Skin epidermis (tissue), 12 donors: ENCODE data around the gene RCHY1.
A peak's percentile ranks its signal among the peaks of the same experiment; 100 is the strongest.
"Not testable (repeated sequence)": the region's sequence is repeated elsewhere in the genome, so short reads cannot be mapped to it uniquely, and the experiment has no call there.

ENCODE experiments used
- H3K27ac ChIP-seq, 21 experiments: fragments of 200-600 bp; sonication (generic) in 11 of 21; one replicate each; pipeline ENCODE4 v1.5.0; 2020; ENCODE audit warnings: mild to moderate bottlenecking in 3 of 21, inconsistent platforms in 2 of 21, moderate library complexity in 2 of 21
- H3K4me3 ChIP-seq, 7 experiments: fragments of 200-600 bp; sonication (generic) in 2 of 7; one replicate each; pipeline ENCODE4 v1.5.0; 2020; ENCODE audit warnings: inconsistent platforms in 2 of 7, mild to moderate bottlenecking in 2 of 7, moderate library complexity in 1 of 7

Gene RCHY1

DNA sequence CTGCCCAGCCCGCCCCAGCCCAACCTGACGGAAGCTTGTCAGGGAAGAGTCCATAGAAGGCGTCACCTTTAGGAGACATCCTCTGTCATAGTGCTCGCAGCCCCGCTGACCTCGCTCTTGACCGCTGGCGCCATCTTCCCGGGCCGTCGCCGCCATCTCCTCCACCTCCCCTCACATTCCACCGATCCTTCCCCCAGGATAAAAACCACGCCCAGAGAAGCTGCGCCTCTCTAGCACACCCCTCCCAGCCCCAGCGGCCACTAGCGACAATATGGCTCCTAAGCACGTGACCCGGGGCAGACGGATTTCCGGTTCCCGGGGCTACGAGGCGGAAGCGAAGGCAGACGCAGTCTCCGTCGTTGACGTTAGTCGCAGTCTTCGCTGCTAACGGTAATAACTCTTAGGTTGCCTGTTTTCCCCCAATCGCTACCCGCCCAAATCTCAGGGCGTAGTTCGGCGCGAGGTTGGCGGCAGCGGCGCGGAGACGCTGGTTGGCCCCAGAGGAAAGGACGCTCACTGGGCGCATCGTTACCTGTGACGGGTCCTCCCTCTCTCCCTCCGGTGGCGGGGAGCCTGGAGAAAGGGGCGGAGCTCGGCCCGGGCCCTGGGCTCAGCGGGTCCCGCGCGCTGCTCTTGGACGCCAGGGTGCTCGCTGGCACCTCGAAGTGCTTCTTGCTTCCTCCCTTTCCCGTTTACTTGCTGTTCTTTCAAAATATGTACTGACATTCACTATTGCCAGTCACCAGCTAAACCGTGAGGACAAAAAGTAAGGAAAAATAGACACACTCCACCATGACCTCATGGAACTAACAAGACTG lies at the start of gene RCHY1, which contains the start of gene THAP6:
RCHY1 (minus strand) TSS at position 273 of the 818 bp plus-strand sequence; CDS start at position 156, 117 bp downstream.
THAP6 (plus strand) TSS at position 343 of the 818 bp plus-strand sequence. CDS start 980 bp downstream, outside the sequence.
- H3K27ac ChIP-seq: peak within 1 kb of the TSS; percentile 60 to 99 (median 93)

DNA sequence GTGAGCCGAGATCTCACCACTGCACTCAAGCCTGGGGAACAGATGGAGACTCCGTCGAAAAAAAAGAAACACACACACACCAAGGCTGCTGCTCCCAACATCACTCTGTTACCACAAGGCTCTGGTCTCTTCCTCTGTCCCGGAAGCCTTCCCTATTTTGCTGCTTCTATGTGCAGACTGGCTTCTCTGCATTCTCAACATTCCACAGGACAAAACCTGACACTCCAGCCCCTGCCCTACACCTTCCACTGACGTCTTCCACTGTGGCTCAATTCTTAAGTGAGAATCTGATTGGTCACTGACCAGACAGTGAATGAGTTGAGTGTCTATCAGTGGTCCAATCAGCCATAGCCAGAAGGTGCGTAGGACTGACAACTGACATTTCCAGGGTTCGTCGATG lies 47.6 kb upstream of the RCHY1 start:
- Histone ChIP-seq H3K4me3 (no peak overlapping the region), H3K27ac (no peak overlapping the region)

More for the DNA sequence above, at the start of gene RCHY1, which contains the start of gene THAP6:
- H3K4me3 ChIP-seq: peak within 1 kb of the TSS; percentile 44 to 83 (median 74)

- H3K4me3 ChIP-seq: no peak overlapping the region
Measured at GRCh38 chr4:75557696-75558095, 43.5 kb upstream of the RCHY1 start.

GRCh38 chr4:75555294-75556164 lies 41.3 kb upstream of the RCHY1 start, which contains the start of gene ODAPH:
Gene ODAPH (plus strand): TSS chr4:75556066. CDS start chr4:75556083, 17 bp downstream.
- H3K4me3 ChIP-seq: no peak within 1 kb of the TSS
- no peak within 1 kb of the TSS for H3K27ac ChIP-seq

More at GRCh38 chr4:75557696-75558095, 43.5 kb upstream of the RCHY1 start:
- no peak overlapping the region for H3K27ac ChIP-seq

GRCh38 chr4:75552452-75552851 lies 38.2 kb upstream of the RCHY1 start:
- no peak overlapping the region for H3K27ac ChIP-seq
- no peak overlapping the region for H3K4me3 ChIP-seq

GRCh38 chr4:75549019-75549418 lies 34.8 kb upstream of the RCHY1 start:
- H3K27ac ChIP-seq: no peak overlapping the region

GRCh38 chr4:75547647-75548387 lies 33.6 kb upstream of the RCHY1 start:
- Histone ChIP-seq H3K4me3 (no peak overlapping the region), H3K27ac (no peak overlapping the region)

More at GRCh38 chr4:75549019-75549418, 34.8 kb upstream of the RCHY1 start:
- H3K4me3 ChIP-seq: no peak overlapping the region

GRCh38 chr4:75545526-75545925 lies 31.3 kb upstream of the RCHY1 start:
- peak overlapping the region in 5 of 21 experiments; percentile 10 to 71 (median 37) for H3K27ac ChIP-seq
- H3K4me3 ChIP-seq: no peak overlapping the region

DNA sequence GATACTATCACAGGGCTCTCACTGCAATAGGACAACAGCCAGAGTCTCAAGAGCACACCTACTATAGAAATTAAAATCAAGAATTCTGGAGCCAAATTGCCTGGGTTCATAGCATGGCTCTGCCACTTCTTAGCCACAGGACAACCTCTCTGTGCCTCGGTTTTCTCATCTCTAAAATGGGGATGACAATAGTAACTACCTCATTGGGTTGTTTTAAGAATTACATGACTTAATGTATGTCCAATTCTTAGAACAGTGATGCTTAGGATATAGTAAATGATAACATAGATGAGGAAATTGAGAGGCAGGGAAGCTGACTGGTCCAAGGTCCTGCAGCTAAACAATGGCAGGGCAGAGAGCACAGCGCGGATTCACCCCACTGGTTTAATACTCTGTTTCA lies 30.7 kb upstream of the RCHY1 start:
- H3K27ac ChIP-seq: no peak overlapping the region
- no peak overlapping the region for H3K4me3 ChIP-seq

DNA sequence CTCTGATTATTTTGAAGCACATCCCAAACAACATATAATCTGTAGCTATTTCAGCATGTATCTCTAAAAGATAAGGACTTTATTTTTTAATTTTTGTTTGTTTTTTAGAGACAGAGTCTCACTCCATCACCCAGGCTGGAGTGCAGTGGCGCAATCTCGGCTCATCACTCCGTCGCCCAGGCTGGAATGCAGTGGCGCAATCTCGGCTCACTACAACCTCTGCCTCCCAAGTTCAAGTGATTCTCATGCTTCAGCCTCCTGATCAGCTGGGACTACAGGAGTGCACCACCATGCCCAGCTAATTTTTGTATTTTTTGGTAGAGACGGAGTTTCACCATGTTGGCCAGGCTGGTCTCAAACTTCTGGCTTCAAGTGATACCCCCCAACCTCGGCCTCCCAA lies 30.0 kb upstream of the RCHY1 start:
- H3K4me3 ChIP-seq, H3K27ac ChIP-seq: not testable (repeated sequence)

- Histone ChIP-seq H3K27ac (peak overlapping the region in 2 of 21 experiments; percentile 41 to 74), H3K4me3 (no peak overlapping the region)
Measured at GRCh38 chr4:75542824-75543223, 28.6 kb upstream of the RCHY1 start.

GRCh38 chr4:75537308-75537707 lies 23.1 kb upstream of the RCHY1 start:
- H3K4me3 ChIP-seq: not testable (repeated sequence)

GRCh38 chr4:75533926-75534325 lies 19.7 kb upstream of the RCHY1 start:
- H3K27ac ChIP-seq, H3K4me3 ChIP-seq: not testable (repeated sequence)

More at GRCh38 chr4:75537308-75537707, 23.1 kb upstream of the RCHY1 start:
- not testable (repeated sequence) for H3K27ac ChIP-seq

GRCh38 chr4:75533339-75533887 lies 19.2 kb upstream of the RCHY1 start:
- H3K27ac ChIP-seq, H3K4me3 ChIP-seq: not testable (repeated sequence)

GRCh38 chr4:75531536-75532143 lies 17.4 kb upstream of the RCHY1 start:
- H3K4me3 ChIP-seq: not testable (repeated sequence)

DNA sequence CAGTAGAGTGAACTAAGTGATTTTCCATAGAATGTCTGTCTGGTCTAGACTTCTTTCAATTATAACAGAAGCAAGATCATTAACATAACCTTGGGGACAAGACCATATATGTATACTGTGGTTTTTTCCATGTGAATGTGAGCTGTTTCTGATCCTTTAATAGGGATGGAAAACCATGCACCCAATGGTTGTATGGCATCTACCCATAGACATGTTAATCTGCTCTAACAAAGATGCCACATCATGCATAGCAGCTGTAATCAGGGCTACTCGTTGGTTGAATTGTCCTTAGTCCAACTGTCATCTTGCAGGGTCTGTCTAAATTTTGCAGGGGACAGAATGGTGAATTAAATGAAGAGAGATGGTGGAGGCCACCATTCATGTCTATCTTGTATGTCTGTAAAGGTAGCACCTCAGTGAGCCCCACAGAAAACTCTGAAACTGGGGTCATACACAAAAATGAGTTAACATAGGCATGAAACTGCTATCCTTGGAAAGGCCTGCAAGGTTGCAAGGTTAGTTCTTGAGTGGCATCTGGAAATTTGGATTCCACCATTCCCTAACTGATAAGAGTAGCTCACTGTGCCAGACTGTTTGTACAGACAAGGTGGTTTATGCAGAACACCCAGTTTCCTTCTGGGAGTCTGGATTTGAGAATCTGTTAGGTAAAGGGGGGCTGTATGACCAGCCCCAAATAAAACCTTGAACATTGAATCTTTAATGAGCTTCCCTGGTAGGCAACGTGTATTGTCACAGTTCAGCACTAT lies 16.5 kb upstream of the RCHY1 start:
- Histone ChIP-seq H3K27ac (no peak overlapping the region), H3K4me3 (no peak overlapping the region)

More at GRCh38 chr4:75531536-75532143, 17.4 kb upstream of the RCHY1 start:
- not testable (repeated sequence) for H3K27ac ChIP-seq

GRCh38 chr4:75527482-75527881 lies 13.3 kb upstream of the RCHY1 start:
- Histone ChIP-seq H3K27ac (no peak overlapping the region), H3K4me3 (no peak overlapping the region)

GRCh38 chr4:75525910-75526309 lies 11.7 kb upstream of the RCHY1 start:
- Histone ChIP-seq H3K4me3 (no peak overlapping the region), H3K27ac (no peak overlapping the region)
